GM19351 (cell line): Measurements from ENCODE around the gene SLCO1C1.
"Not testable (repeated sequence)": the region's sequence is repeated elsewhere in the genome, so short reads cannot be mapped to it uniquely, and the experiment has no call there.

Experiments used
- ATAC-seq: cut with Tn5 transposase; IDR thresholded peaks from one replicate; pipeline ENCODE4 v1.9.1; 2021; ENCODE audit warnings: mild to moderate bottlenecking, moderate library complexity; ENCODE audit not compliant: unreplicated experiment

Gene SLCO1C1

GRCh38 chr12:20695232-20695631, at the start of gene SLCO1C1:
SLCO1C1 (plus strand) TSS chr12:20695332; CDS start chr12:20699577, 4,245 bp downstream.
- ATAC-seq, result no peak

- no peak for ATAC-seq
Observed at GRCh38 chr12:20646239-20646827, 48.8 kb upstream of the SLCO1C1 start.

GRCh38 chr12:20653871-20654270, 41.3 kb upstream of the SLCO1C1 start:
- no peak for ATAC-seq

- ATAC-seq, result no peak
Observed at GRCh38 chr12:20656600-20656999, 38.5 kb upstream of the SLCO1C1 start.

GRCh38 chr12:20657496-20657895, 37.6 kb upstream of the SLCO1C1 start:
- no peak for ATAC-seq

GRCh38 chr12:20681334-20681733, 13.8 kb upstream of the SLCO1C1 start:
- ATAC-seq, result no peak

GRCh38 chr12:20696181-20696905, 1.2 kb downstream of the SLCO1C1 start:
- ATAC-seq, result no peak

- no peak for ATAC-seq
Observed at GRCh38 chr12:20701106-20701505, 6.0 kb downstream of the SLCO1C1 start.

GRCh38 chr12:20704860-20705259, 9.7 kb downstream of the SLCO1C1 start:
- ATAC-seq, result no peak

- ATAC-seq, result no peak
Observed at GRCh38 chr12:20711846-20712245, 16.7 kb downstream of the SLCO1C1 start.

GRCh38 chr12:20716037-20716436, 20.9 kb downstream of the SLCO1C1 start:
- ATAC-seq, result no peak

- no peak for ATAC-seq
Observed at GRCh38 chr12:20716985-20717384, 21.9 kb downstream of the SLCO1C1 start.

- no peak for ATAC-seq
Observed at GRCh38 chr12:20718294-20718693, 23.2 kb downstream of the SLCO1C1 start.

- no peak for ATAC-seq
Observed at GRCh38 chr12:20722142-20722541, 27.0 kb downstream of the SLCO1C1 start.

GRCh38 chr12:20731274-20731673, 36.1 kb downstream of the SLCO1C1 start:
- ATAC-seq, result no peak

- ATAC-seq, result no peak
Observed at GRCh38 chr12:20740972-20741371, 45.8 kb downstream of the SLCO1C1 start.

- ATAC-seq, result no peak
Observed at GRCh38 chr12:20748198-20748597, 53.1 kb downstream of the SLCO1C1 start.

- no peak for ATAC-seq
Observed at GRCh38 chr12:20751046-20751445, 55.9 kb downstream of the SLCO1C1 start.

- ATAC-seq, result no peak
Observed at GRCh38 chr12:20777420-20777819, 82.3 kb downstream of the SLCO1C1 start.

- no peak for ATAC-seq
Observed at GRCh38 chr12:20778969-20779368, 83.8 kb downstream of the SLCO1C1 start.

- not testable (repeated sequence) for ATAC-seq
Observed at GRCh38 chr12:20779971-20780370, 84.8 kb downstream of the SLCO1C1 start.

GRCh38 chr12:20783796-20784357, 88.7 kb downstream of the SLCO1C1 start:
- ATAC-seq, result not testable (repeated sequence)
